T-helper 9 cell (primary cell): ENCODE data around the gene ABCC5.

Experiments used
- DNase-seq: peaks from one replicate; pipeline ENCODE4 v3.0.0-alpha.2; 2020

ABCC5 gene

DNA sequence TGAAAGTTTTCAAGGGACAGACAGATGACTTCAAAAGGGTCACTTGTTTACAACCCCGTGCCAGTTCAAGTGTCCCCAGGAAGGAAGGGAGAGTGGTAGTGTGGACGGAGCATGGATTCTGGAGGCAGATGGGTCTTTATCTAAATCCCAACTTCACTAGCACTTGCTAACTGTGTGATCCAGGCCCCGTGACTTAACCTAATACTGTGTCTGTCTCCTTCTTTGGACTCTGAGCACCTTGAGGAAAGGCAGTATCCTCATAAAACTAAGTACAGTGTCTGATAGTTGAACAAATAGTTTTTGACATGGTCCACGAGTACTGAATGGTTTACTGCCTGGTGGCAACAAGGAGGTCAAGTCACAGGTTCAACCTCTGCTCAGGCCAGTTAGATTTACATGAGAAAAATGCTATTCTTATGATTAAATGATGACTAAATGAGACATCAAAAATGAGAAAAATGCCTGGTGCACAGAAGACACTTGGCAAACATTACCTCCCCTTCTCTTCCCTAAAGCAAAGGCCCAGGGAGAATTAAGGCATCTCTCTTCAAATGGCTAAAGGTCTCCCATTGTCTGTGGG lies 48.9 kb downstream of the ABCC5 start:
- DNase-seq, result no peak

DNA sequence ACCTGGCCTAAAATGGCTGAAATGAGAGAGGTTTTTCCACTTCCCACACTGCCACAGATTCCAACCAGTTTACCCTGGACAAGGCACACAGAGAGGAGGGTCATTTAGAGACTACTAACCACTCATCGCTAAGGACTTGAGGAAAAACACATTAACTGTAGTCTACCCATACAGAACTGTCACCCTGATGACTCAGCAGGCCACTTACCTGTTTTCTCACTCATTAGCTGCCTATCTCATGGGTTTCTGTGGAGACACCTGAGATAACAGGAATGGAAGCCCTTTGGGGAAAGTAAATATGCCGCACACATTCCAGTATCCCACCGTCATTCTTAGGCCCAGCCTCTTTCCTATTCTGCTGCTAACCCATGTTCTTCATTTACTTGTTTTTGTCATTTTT lies 50.0 kb downstream of the ABCC5 start:
- no peak for DNase-seq

DNA sequence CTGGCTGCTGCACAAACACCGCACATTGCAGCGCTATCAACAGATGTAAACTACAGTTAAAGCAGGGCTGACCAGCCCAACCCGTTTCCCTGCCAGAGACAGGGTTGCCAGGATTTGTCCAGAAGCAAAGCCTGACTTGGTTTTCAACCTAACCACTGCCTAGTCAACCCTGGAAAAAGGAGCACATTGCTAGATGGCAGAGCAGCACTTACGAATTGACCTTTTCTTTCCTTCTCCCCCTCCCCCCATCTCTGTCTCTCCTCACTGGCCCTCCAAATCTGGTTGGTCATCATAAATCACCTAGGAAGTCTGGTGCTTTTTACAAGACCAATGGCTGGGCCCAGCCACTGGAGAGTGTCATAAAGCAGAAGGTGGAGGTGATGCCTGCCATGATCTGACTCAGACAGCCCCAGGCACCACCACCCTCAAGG lies 51.3 kb downstream of the ABCC5 start:
- no peak for DNase-seq

DNA sequence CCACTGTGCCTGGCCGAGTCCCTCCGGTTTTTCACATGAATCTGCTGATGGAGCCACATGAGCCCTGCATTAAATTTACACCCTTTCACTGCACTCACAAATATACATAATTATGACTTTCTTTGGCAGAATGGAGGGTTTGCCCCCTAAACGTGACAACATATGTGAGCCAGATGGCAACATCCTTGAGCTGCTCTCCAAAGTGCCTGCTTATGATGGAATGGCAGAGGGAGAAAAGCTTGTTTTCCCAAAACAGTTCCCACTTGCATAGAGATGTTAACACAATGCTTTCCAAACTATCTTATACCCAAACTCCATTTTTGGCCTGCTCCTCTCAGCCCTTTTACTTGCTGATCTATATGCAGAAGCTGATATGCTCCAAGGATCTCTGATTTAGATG lies 54.9 kb downstream of the ABCC5 start:
- no peak for DNase-seq

DNA sequence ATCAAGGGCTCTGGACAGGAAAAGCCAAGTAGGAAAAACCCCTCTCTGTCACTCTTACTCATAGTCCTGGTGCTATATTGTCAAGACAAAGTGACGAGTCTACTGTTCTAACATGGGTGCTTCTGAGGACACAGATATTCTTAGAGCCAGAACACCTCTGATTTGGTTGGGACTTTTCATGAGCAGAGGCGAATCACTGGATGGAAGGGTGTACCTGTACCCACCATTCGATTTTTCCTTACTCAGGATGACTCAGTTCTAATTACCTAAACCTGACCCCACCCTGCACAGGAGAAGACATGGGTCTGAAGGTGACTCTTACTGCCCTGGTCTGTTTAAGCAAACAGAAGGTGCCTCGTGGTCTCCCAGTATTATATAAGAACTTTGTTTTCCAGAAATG lies 58.5 kb downstream of the ABCC5 start:
- no peak for DNase-seq

DNA sequence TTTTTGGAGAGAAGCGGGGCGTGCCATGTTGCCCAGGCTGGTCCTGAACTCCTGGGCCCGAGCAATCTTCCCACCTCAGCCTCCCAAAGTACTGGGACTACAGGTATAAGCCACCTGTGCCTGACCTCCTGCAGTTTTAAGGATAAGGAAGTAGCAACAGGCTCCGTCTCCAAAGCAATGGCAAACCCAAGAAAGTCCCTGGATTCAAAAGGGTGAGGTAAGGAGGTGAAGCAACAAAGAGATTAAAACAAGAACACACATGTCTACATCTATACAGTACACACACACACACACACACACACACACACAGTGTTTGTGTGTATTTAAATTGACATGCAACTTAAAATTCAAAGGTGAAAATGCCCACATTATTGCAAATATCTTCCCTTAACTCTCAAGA lies 58.9 kb downstream of the ABCC5 start:
- no peak for DNase-seq

DNA sequence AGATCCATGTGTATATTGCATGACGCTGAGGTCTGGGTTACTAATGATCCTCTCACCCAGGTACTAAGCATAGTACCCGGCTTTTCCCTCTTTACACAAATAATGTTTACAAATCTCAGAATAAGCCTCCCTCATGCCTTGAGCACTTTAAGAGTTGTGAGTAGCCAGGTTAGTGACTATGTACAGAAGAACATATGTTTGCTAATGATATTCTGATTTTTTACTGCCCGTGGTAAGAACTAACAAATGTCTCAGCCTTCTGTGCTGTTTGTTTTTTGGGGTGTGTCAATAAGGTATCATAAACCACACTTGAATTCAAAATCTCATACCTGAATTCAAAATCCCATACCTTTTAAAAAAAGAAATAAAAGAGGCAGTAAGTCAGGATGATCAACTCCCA lies 59.5 kb downstream of the ABCC5 start:
- DNase-seq, result no peak

DNA sequence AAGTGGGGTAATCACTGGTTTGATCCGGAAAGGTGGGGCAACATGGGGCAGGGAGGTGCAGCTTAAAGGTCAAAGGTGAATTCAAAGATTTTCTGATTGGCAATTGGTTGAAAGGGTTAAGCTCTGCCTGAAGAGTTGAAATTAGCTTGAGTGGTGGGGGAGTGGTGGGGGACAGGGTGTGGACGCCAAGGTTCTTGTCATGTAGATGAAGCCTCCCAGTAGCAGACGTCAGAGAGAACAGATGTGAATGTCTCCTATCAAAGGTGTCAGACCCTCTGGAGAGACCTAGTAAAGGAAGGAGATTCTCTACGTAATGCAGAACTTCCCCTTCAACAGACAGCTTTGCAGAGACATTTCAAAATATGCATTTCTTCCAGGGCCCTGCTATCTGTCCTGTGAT lies 62.8 kb downstream of the ABCC5 start:
- DNase-seq, result no peak

DNA sequence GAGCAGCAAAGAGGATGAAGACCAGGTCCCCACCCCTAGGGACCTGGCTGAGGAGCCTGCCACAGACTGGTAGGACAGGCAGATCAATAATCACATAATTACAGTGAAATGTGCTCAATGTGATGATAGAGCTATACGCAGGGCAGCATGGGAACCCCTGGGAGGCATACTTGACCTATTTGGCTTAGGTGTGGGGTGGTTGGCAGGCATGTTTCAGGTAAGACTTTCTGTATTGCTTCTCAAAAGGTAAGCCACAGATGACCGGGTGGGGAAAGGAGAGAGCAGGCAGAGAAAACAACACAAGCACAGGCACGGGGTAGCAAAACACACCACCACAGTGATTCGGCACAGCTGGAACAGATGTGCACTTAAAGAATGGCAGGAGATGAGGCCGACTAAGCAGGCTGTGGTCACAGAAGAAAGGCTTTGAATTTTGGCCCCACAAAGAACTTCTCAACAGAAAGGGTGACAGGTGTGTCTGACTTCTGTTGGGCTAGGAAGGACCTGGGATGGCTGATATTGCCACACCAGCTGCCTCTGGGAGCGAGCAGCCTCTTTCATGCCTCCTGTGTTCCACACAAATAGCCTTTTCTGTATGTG lies 64.1 kb downstream of the ABCC5 start:
- no peak for DNase-seq

DNA sequence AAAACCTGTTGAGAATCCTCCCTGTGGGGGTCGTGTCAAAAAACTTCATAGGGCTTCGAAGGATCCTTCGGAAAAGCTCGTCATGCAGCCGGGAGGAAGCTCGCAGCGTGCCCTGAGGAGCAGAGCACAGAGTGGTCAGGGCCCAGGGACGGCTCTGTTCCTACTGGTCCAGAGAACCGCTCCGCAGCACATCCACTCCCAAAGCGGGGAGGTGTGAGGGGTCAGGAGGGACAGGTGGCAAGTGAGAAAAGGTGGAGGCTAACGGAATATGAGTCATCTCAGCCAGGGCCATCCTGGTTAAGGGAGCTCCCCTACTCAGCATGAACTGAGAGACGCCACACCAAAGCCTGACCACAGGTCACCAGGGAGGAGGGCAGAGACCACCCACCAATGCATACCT lies 66.2 kb downstream of the ABCC5 start:
- no peak for DNase-seq

DNA sequence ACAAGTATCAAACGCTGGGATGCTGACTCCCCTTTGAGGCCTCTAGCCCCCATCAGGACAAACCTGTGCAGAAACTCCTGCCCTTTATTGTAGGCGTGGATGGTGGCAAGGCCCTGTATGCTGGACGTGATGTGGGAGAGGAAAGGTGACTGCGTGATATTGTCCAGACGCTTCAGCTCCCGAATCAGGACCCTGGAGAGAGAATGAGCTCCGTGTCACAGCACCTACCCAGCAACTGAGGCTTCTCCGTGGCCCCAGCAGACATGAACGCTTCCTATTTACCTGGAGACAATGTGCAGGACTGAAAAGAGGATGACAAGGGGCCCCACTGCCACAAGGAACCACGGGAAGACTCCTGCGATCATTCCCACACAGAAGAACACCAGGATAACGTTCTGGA lies 68.0 kb downstream of the ABCC5 start:
- no peak for DNase-seq

DNA sequence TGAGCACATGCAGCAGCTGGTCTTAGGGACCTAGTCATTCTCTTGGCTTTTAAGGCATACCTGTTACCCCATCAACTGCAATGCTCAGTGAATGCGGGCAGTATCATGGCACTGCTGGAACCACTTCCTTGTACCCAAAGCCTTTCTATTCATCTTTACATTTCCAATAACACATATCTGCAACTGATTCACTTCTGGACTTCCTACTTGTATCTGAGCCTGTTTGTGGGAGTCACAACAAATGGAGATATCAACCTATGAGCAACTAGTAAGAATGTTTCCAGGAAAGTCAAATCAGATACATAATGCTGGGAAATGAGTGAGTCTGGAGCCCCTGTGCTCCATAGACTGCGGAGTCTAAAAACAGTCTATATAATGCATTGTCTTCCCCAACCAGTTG lies 71.6 kb downstream of the ABCC5 start:
- no peak for DNase-seq

DNA sequence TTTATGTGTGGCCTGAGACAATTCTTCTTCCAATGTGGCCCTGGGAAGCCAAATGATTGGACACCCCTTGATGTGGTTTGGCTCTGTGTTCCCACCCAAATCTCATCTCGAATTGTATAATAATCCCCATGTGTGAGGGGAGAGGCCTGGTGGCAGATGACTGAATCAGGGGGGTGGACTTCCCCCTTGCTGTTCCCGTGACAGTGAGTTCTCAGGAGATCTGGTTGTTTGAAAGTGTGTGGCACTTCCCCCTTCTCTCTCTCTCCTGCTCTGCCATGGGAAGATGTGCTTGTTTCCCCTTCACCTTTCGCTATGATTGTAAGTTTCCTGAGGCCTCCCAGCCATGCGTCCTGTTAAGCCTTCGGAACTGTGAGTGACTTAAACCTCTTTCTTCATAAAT lies 72.9 kb downstream of the ABCC5 start:
- no peak for DNase-seq

DNA sequence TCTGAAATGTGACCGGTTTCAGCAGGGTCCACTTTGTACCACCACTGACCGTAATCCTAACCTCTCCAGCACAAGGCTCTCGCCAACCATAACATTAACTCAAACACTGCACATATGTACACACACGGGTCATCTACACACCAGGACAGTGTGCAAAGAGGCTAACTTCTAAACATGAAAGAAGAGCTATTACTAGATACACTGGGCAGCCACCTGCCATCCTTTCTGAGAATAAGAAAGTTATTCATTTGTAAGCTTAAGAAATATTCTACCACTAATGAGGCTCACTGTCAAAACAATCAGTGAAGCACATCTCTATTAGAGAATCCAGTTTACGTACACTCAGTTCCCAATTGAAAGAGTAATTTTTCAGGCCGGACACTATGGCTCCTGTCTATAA lies 73.9 kb downstream of the ABCC5 start:
- no peak for DNase-seq

DNA sequence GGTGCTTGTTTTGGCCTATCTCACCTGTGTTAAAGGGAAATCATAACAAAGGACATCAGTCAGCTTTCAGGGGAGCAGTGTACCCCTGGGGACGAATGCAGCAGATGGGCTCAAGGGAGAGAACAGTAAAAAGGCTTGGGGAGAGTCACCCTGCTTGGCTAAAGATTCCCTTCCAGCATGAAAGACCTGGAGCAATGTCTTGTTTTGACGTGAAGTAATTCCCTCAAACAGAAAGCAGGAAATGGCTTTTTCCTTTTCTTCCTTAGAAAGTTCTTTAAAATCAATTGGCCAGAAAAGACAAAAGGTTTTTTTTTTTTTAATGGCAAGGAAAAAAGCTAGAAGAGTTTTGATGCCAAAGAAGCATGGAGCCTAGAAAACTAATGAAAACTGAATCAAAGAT lies 76.5 kb downstream of the ABCC5 start:
- DNase-seq, result no peak

DNA sequence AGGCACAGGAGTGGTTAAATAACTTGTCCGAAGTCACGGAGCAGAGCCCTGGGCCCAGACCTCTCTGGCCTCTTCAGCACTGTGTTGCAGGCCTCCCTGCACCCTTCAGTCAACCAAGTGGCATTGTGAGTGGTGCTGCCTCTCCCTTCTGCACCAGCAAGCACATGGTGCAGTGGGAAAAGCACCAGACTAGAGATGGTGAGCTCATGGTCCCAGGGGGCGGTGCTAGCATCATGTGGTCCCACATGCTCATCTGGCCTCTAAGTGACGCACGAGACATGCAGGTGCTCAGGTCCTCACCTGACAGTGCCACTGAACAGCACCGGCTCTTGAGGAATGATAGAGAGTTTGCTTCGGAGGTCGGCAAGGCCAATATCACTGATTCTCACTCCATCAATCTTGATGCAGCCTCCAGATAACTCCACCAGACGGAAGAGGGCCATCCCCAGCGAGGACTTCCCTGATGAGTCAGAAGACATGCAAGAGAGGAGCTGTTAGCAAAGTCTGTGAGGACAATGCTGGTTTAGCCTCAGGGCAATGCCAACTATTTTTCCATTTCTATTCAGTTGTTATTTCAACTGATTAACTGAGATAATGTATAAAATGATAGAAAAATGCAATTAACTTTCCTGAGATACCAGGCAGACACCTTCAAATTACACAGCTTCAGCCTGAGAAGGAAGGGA lies 79.9 kb downstream of the ABCC5 start:
- no peak for DNase-seq

DNA sequence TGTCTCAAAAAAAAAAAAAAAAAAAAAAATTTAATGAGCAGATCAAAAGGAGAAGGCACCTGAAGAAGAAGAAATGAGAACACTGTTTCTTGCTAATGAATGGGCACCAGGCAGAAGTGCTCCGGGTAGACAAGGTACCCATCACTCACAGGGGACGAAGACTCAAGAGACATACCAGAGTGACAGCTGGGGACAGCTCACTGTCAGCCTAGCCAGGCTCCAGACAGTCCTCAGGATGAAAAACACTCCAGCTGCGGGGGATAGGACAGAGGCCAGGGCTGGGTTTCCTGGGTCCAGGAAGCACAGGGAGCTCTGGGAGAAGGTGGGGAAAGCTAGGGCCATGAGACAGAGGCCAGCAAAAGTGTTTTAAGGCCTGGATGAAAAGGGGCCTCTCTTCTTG lies 84.5 kb downstream of the ABCC5 start:
- no peak for DNase-seq

DNA sequence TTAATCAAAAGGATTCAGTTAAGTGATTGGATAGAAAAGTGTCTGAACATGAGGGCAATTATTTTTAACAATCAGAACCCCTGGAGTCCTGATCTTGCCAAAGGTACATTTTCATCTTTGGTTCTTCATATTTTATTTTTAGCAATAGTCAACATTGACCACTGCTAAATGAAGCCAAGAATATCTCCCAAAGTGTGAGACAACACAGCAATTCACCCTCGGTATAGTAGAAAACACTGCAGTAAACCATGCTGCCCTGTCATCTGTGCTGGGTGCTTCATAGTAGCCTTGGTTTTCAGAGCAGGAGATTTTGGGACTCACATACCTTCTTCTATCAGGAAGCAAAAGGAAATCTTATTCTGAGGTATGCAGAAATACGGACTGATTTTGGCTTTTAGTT lies 85.8 kb downstream of the ABCC5 start:
- no peak for DNase-seq

DNA sequence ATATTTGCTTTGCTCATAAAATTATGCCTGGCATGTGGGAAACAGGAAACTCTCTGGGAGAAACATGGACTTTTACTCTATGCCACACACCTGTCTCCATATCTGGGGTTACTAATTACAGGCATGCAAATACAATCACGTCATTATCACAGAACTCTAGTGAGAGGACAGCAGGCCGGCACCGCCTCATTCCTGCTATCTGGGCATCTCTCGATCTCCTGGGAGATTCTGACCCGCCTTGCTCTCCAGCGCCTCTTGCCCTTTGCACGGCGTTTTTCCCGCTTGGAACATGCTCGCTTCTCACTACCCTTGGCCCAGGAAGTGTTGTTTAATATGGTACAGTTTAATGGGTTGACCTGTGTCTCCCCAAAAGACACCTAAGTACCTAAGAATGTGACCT lies 87.6 kb downstream of the ABCC5 start:
- no peak for DNase-seq

DNA sequence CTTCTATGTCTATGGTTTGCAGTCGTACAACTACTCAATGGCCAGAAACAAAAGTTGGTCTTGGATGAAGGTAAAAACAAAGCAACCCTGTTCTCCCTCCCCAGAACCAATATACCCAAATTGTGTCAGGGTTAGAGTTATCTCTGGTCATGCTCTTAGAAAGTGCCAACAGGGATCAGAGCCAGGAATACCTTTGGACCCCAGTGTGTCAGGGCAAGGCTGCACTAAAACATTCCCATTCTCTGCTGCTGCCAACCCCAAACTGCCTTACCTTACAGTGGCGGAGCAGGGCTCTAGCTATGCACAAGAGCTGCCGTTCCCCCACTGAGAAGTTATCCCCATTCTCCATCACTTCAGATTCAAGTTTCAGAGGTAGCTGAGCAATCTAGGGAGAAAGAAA lies 90.6 kb downstream of the ABCC5 start:
- no peak for DNase-seq

DNA sequence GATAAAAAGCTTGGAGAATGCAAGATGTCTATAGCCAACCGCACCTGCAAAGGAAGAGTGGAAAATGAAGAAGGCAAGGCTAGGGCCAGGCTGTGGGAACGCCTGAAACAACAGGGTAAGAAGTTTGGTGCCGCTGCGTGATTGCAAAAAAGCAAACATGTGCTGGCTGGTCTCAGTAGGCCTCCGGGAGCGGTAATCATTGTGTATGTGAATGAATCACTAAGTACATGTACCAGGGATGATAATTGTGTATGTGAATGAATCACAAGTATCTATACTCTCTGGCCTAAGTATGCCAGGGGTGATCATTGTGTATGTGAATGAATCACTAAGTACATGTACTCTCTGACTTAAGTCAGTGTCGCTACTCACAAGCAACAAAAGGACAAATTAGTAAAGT lies 92.7 kb downstream of the ABCC5 start:
- no peak for DNase-seq

DNA sequence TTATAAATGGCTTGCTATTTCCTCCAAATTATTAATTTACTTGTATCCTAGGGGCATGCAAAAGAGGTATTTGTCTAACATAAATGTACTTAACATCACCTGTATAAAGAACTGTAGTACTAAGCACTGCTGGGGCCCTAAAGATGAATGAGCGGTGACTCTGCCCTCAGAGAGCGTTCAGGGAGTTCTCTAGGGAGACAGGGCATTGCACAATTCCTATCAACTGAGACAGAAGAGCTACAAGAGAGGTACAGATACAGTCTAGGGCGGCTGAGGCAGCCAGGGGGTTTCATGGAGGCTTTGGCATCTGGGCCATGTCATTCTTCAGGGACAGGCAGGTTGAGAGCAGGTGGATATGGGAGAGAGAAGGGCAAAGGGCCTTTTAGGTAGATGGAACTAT lies 93.1 kb downstream of the ABCC5 start:
- no peak for DNase-seq

DNA sequence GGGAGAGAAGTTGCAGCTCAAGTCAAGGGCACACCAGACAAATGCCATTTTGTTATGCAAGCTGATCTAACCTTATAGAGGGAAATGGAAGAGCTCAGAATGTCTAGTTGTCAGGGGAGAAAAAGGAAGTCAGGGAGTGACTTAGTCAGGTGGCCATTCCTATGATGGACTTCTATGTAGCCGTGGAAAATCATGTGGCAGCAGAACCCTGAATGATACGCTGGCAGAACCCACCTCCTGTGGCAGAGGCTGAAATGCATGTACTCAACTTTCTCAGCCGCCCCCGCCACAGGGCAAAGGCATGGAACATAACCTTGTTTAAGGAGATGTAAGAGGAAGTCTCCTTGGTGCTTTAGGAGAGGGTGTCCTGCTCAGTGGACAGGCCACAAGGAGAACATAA lies 95.3 kb downstream of the ABCC5 start:
- no peak for DNase-seq

DNA sequence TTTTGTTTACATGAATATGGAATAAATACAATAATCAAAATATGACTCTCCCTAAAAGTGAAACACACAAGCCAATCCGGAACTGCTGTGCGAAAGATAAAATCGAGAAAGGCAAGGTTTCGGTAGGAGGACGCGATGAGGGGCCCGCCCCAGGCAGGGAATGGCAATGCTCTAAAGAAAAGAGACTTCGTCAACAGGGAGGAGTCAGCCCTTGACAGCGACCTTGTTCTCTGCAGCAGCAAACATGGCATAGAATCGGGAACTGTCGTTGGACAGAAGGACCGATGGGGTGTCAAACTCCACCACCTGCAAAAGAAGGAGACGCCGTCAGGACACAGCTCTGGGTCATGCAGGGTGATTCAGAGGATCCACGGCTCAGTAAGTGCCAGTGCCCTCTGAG lies 96.6 kb downstream of the ABCC5 start:
- no peak for DNase-seq

DNA sequence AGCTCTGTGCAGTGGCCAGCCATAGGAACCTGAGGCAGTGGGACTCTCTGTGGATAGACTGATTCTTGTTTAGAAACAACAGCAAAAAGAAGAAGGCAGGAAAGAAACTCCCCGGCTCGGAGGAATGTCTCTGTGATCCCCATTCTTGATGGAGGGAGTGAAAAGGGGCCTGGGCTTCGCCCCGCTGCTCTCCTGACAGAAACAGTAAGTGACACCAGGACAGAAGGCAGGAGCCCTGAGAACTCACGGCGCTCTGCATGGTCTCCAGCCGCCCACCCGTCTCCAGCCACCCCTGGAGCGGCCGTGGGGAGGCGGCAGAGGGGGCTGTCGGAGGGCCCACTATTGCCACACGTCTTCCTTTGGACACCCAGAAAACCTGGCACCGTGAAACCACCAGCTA lies 97.3 kb downstream of the ABCC5 start:
- DNase-seq, result no peak
